HEK293 (cell line): ENCODE measurements around the gene GPRC5B.

Experiments used
- PATZ1 ChIP-seq: fragments of 450-650 bp; formaldehyde crosslinking; IDR thresholded peaks from 2 replicates; pipeline ENCODE4 v1.5.1; 2016; ENCODE audit warnings: missing biosample characterization, missing genetic modification characterization
- REPIN1 ChIP-seq: fragments of 450-650 bp; formaldehyde crosslinking; IDR thresholded peaks from 2 replicates; pipeline ENCODE4 v1.5.1; 2017; ENCODE audit warnings: missing biosample characterization, missing genetic modification characterization, low read depth
- ZBTB7A ChIP-seq: fragments of 450-650 bp; formaldehyde crosslinking; IDR thresholded peaks from 2 replicates; pipeline ENCODE4 v1.5.1; 2016; ENCODE audit warnings: low read depth, missing biosample characterization, missing genetic modification characterization
- ZNF18 ChIP-seq: fragments of 450-650 bp; formaldehyde crosslinking; IDR thresholded peaks from 2 replicates; pipeline ENCODE4 v1.5.1; 2016; ENCODE audit warnings: missing biosample characterization, missing genetic modification characterization
- ZNF423 ChIP-seq: fragments of 450-650 bp; formaldehyde crosslinking; IDR thresholded peaks from 2 replicates; pipeline ENCODE4 v1.5.1; 2016; ENCODE audit warnings: missing biosample characterization, missing genetic modification characterization
- ZNF518A ChIP-seq: fragments of 450-650 bp; formaldehyde crosslinking; conservative IDR thresholded peaks from 2 replicates; pipeline ENCODE4 v1.5.1; 2016; ENCODE audit warnings: low read depth, missing biosample characterization, missing genetic modification characterization

GRCh38 chr16:19817875-19818274 is 66.8 kb downstream of the GPRC5B start:
- TF ChIP-seq ZNF18 (tag by site-specific recombination) (no peak), REPIN1 (tag by site-specific recombination) (no peak), ZBTB7A (tag by site-specific recombination) (no peak), ZNF423 (tag by site-specific recombination) (no peak), PATZ1 (no peak), ZNF518A (tag by site-specific recombination) (no peak)
